ENCODE measurements around the gene EARS2.

GRCh38 chr16:23552161-23552560, 5.0 kb downstream of the EARS2 start:
- TF ChIP-seq CTCF (IDR thresholded peaks at IDR 0.05), result no peak
- no peak for TF ChIP-seq POLR2A (IDR thresholded peaks at IDR 0.05)

All from ovary (tissue), 3 donors.